Measurements from ENCODE around the gene VAC14. TPM values are rescaled to one million over a fixed set of nuclear protein-coding genes. Genes with fewer than 3 reads are reported as not detected.

VAC14 gene
- polyA plus RNA-seq, 1 donor from 2014 or later, result 8.6 TPM

DNA sequence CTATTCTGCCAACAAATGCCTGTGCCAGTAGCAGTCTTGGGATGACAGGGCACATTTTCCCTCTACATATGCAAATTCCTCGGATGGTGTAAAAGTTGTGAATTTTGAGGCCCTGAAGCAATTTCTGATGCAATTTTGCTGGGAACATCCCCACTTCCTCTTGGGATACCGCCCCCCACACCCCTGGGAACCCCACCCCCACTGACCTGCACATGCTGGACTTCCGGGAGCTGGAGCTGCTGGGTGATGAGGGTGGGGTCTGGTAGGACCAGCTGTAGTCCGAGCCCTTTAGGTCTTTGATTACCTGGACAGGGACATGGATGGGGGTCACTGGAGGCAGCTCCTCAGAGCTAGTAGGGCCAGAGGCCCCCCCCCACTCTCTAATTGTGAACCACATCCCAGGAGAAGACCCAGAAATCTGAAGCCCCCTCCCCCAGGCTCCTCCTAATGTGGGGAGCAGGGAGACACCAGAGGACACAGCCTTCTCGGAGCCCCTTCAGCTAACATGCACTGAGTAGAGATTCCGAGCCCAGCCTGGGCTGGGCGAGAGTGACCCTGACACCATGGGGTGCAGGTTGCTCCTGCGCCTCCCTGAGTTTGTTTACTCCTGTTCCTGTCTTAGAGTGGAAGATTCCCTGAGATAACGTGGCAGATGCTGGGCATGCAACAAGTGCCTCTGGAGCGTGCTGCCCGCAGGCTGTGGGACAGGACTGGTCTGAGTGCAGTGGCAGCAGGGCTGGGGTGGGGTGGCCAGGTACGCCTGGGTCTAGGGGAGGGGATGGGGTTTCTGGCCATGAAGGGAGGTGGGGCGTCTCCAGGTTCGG lies 124.1 kb downstream of the VAC14 start:
- Histone ChIP-seq H3F3A (ENCODE audit: insufficient read depth, low read length, poor library complexity, severe bottlenecking) (no peaks in the 10 kb centered on the region), H3K79me2 (replicated peaks; ENCODE audit: insufficient read depth, low read length) (no peaks in the 10 kb centered on the region), H3K36me3 (ENCODE audit: insufficient read depth, low read length) (peaks cover 8% of the 10 kb centered on the region), H4K20me1 (ENCODE audit: insufficient read depth) (no peaks in the 10 kb centered on the region), H3K9ac (ENCODE audit: low read length) (no peak overlapping the region), H3K27me3 (ENCODE audit: insufficient read depth, low read depth, low read length) (no peaks in the 10 kb centered on the region), H3K9me3 (ENCODE audit: low read length) (no peaks in the 10 kb centered on the region), H3K4me3 (ENCODE audit: low read length) (no peak overlapping the region), H2AFZ (ENCODE audit: low read depth, low read length) (no peak overlapping the region), H3K9me2 (ENCODE audit: insufficient read depth, low read length) (no peaks in the 10 kb centered on the region), H3K27ac (ENCODE audit: low read length) (no peak overlapping the region), H3K4me2 (ENCODE audit: low read length) (no peak overlapping the region)
- TF ChIP-seq RAD21 (conservative IDR thresholded peaks at IDR 0.05), result no peak

- no peaks in the 10 kb centered on the region for H3K9me2 ChIP-seq (ENCODE audit: insufficient read depth, low read length)
- H3K9me3 ChIP-seq (ENCODE audit: low read length), result no peaks in the 10 kb centered on the region
- H3K9ac ChIP-seq (ENCODE audit: low read length), result no peak overlapping the region
- peaks cover 8% of the 10 kb centered on the region for H3K36me3 ChIP-seq (ENCODE audit: insufficient read depth, low read length)
- H3K4me2 ChIP-seq (ENCODE audit: low read length), result no peak overlapping the region
- H2AFZ ChIP-seq (ENCODE audit: low read depth, low read length), result no peak overlapping the region
- H3K27me3 ChIP-seq (ENCODE audit: insufficient read depth, low read depth, low read length), result no peaks in the 10 kb centered on the region
- no peak overlapping the region for H3K4me3 ChIP-seq (ENCODE audit: low read length)
- H3K27ac ChIP-seq (ENCODE audit: low read length), result no peak overlapping the region
- no peaks in the 10 kb centered on the region for H3K79me2 ChIP-seq (replicated peaks; ENCODE audit: insufficient read depth, low read length)
- no peak for TF ChIP-seq CTCF (IDR thresholded peaks at IDR 0.05; ENCODE audit: poor library complexity, severe bottlenecking)
- no peak for TF ChIP-seq MXI1 (conservative IDR thresholded peaks at IDR 0.05; ENCODE audit: poor library complexity, severe bottlenecking)
- no peak for TF ChIP-seq TAF1 (IDR thresholded peaks at IDR 0.05; ENCODE audit: low read depth)
- TF ChIP-seq RAD21 (conservative IDR thresholded peaks at IDR 0.05), result no peak
- no peak for TF ChIP-seq EZH2 (IDR thresholded peaks at IDR 0.05; ENCODE audit: borderline replicate concordance, insufficient read depth, low read length, poor library complexity, severe bottlenecking)
- TF ChIP-seq, protein P1, sequence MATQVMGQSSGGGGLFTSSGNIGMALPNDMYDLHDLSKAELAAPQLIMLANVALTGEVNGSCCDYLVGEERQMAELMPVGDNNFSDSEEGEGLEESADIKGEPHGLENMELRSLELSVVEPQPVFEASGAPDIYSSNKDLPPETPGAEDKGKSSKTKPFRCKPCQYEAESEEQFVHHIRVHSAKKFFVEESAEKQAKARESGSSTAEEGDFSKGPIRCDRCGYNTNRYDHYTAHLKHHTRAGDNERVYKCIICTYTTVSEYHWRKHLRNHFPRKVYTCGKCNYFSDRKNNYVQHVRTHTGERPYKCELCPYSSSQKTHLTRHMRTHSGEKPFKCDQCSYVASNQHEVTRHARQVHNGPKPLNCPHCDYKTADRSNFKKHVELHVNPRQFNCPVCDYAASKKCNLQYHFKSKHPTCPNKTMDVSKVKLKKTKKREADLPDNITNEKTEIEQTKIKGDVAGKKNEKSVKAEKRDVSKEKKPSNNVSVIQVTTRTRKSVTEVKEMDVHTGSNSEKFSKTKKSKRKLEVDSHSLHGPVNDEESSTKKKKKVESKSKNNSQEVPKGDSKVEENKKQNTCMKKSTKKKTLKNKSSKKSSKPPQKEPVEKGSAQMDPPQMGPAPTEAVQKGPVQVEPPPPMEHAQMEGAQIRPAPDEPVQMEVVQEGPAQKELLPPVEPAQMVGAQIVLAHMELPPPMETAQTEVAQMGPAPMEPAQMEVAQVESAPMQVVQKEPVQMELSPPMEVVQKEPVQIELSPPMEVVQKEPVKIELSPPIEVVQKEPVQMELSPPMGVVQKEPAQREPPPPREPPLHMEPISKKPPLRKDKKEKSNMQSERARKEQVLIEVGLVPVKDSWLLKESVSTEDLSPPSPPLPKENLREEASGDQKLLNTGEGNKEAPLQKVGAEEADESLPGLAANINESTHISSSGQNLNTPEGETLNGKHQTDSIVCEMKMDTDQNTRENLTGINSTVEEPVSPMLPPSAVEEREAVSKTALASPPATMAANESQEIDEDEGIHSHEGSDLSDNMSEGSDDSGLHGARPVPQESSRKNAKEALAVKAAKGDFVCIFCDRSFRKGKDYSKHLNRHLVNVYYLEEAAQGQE (IDR thresholded peaks at IDR 0.05; ENCODE audit: borderline replicate concordance), result no peak
- no peak for TF ChIP-seq EP300 (conservative IDR thresholded peaks at IDR 0.05; ENCODE audit: poor library complexity, severe bottlenecking)
- no peak for TF ChIP-seq SMC3 (conservative IDR thresholded peaks at IDR 0.05; ENCODE audit: poor library complexity)
- no peak for TF ChIP-seq POLR2AphosphoS5 (IDR thresholded peaks at IDR 0.05)
- no peaks in the 10 kb centered on the region for H4K20me1 ChIP-seq (ENCODE audit: insufficient read depth)
- no peaks in the 10 kb centered on the region for H3F3A ChIP-seq (ENCODE audit: insufficient read depth, low read length, poor library complexity, severe bottlenecking)
These were observed 125.0 kb downstream of the VAC14 start for GRCh38 chr16:70675851-70676513.
